ENCODE data around the gene PALLD.
"Not testable (repeated sequence)": the region's sequence is repeated elsewhere in the genome, so short reads cannot be mapped to it uniquely, and the experiment has no call there.

Gene PALLD

GRCh38 chr4:168802222-168802621 lies 305.4 kb downstream of the PALLD start:
- DNase-seq = no peak
- no peaks in the 10 kb centered on the region for H3K27me3 ChIP-seq (ENCODE audit: insufficient read depth, low read length, poor library complexity)
- no peaks in the 10 kb centered on the region for H3K36me3 ChIP-seq (ENCODE audit: insufficient read depth, low read length)
- TF ChIP-seq CTCF (IDR thresholded peaks at IDR 0.05; ENCODE audit: borderline replicate concordance, extremely low read depth, low read length, poor library complexity, severe bottlenecking) (no peak), EZH2 (IDR thresholded peaks at IDR 0.05; ENCODE audit: borderline replicate concordance, low read depth, low read length, severe bottlenecking) (no peak)
- no peak overlapping the region for H3K27ac ChIP-seq (ENCODE audit: low read length)
- no peak overlapping the region for H3K4me2 ChIP-seq (ENCODE audit: insufficient read depth, low read length)
- no peaks in the 10 kb centered on the region for H3K9me3 ChIP-seq (ENCODE audit: insufficient read depth, low read length, severe bottlenecking)
- H3K4me1 ChIP-seq (ENCODE audit: insufficient read depth, low read length) = no peaks in the 10 kb centered on the region
- no peaks in the 10 kb centered on the region for H4K20me1 ChIP-seq (ENCODE audit: insufficient read depth, low read length)
- no peak overlapping the region for H3K9ac ChIP-seq (ENCODE audit: low read depth, low read length)
- no peak for ATAC-seq (ENCODE audit: insufficient read depth, low read depth)
- H2AFZ ChIP-seq (ENCODE audit: low read depth, low read length) = no peak overlapping the region
- no peaks in the 10 kb centered on the region for H3K79me2 ChIP-seq (ENCODE audit: insufficient read depth, low read length)
- no peak overlapping the region for H3K4me3 ChIP-seq (ENCODE audit: low read depth in 1 of 2, low read length in 2 of 2)

- not testable (repeated sequence) for H3K27me3 ChIP-seq (ENCODE audit: insufficient read depth, low read length, poor library complexity); H3K9ac ChIP-seq (ENCODE audit: low read depth, low read length); H3K4me2 ChIP-seq (ENCODE audit: insufficient read depth, low read length); H3K27ac ChIP-seq (ENCODE audit: low read length); H3K79me2 ChIP-seq (ENCODE audit: insufficient read depth, low read length); H2AFZ ChIP-seq (ENCODE audit: low read depth, low read length); H3K36me3 ChIP-seq (ENCODE audit: insufficient read depth, low read length); DNase-seq; H3K4me1 ChIP-seq (ENCODE audit: insufficient read depth, low read length); H3K4me3 ChIP-seq (ENCODE audit: low read depth in 1 of 2, low read length in 2 of 2); H4K20me1 ChIP-seq (ENCODE audit: insufficient read depth, low read length); H3K9me3 ChIP-seq (ENCODE audit: insufficient read depth, low read length, severe bottlenecking); ATAC-seq (ENCODE audit: insufficient read depth, low read depth)
These were observed 306.2 kb downstream of the PALLD start for GRCh38 chr4:168803052-168803451.

GRCh38 chr4:168803732-168804131 lies 306.9 kb downstream of the PALLD start:
- H3K36me3 ChIP-seq (ENCODE audit: insufficient read depth, low read length) = no peaks in the 10 kb centered on the region
- H3K4me1 ChIP-seq (ENCODE audit: insufficient read depth, low read length) = no peaks in the 10 kb centered on the region
- no peak overlapping the region for H2AFZ ChIP-seq (ENCODE audit: low read depth, low read length)
- no peaks in the 10 kb centered on the region for H4K20me1 ChIP-seq (ENCODE audit: insufficient read depth, low read length)
- TF ChIP-seq EZH2 (IDR thresholded peaks at IDR 0.05; ENCODE audit: borderline replicate concordance, low read depth, low read length, severe bottlenecking) (no peak), CTCF (IDR thresholded peaks at IDR 0.05; ENCODE audit: borderline replicate concordance, extremely low read depth, low read length, poor library complexity, severe bottlenecking) (no peak)
- H3K27ac ChIP-seq (ENCODE audit: low read length) = no peak overlapping the region
- no peaks in the 10 kb centered on the region for H3K79me2 ChIP-seq (ENCODE audit: insufficient read depth, low read length)
- no peak overlapping the region for H3K4me3 ChIP-seq (ENCODE audit: low read depth in 1 of 2, low read length in 2 of 2)
- H3K4me2 ChIP-seq (ENCODE audit: insufficient read depth, low read length) = no peak overlapping the region
- no peak overlapping the region for H3K9ac ChIP-seq (ENCODE audit: low read depth, low read length)
- ATAC-seq (ENCODE audit: insufficient read depth, low read depth) = no peak
- no peaks in the 10 kb centered on the region for H3K27me3 ChIP-seq (ENCODE audit: insufficient read depth, low read length, poor library complexity)
- no peak for DNase-seq
- no peaks in the 10 kb centered on the region for H3K9me3 ChIP-seq (ENCODE audit: insufficient read depth, low read length, severe bottlenecking)

- H3K4me2 ChIP-seq (ENCODE audit: insufficient read depth, low read length) = no peak overlapping the region
- H3K27ac ChIP-seq (ENCODE audit: low read length) = no peak overlapping the region
- no peaks in the 10 kb centered on the region for H3K4me1 ChIP-seq (ENCODE audit: insufficient read depth, low read length)
- H4K20me1 ChIP-seq (ENCODE audit: insufficient read depth, low read length) = no peaks in the 10 kb centered on the region
- no peaks in the 10 kb centered on the region for H3K27me3 ChIP-seq (ENCODE audit: insufficient read depth, low read length, poor library complexity)
- H2AFZ ChIP-seq (ENCODE audit: low read depth, low read length) = no peak overlapping the region
- no peak overlapping the region for H3K4me3 ChIP-seq (ENCODE audit: low read depth in 1 of 2, low read length in 2 of 2)
- DNase-seq (no peak), ATAC-seq (ENCODE audit: insufficient read depth, low read depth) (no peak)
- TF ChIP-seq EZH2 (IDR thresholded peaks at IDR 0.05; ENCODE audit: borderline replicate concordance, low read depth, low read length, severe bottlenecking) = no peak
- TF ChIP-seq CTCF (IDR thresholded peaks at IDR 0.05; ENCODE audit: borderline replicate concordance, extremely low read depth, low read length, poor library complexity, severe bottlenecking) = no peak
- no peaks in the 10 kb centered on the region for H3K79me2 ChIP-seq (ENCODE audit: insufficient read depth, low read length)
- no peaks in the 10 kb centered on the region for H3K36me3 ChIP-seq (ENCODE audit: insufficient read depth, low read length)
- H3K9ac ChIP-seq (ENCODE audit: low read depth, low read length) = no peak overlapping the region
- H3K9me3 ChIP-seq (ENCODE audit: insufficient read depth, low read length, severe bottlenecking) = no peaks in the 10 kb centered on the region
These were observed 307.3 kb downstream of the PALLD start for GRCh38 chr4:168804146-168804545.
